GM18519 (cell line): ENCODE results near the gene GPBAR1.
A peak's percentile ranks its signal among the peaks of the same experiment; 100 is the strongest.

Experiments
- ATAC-seq: cut with Tn5 transposase; IDR thresholded peaks from one replicate; pipeline ENCODE4 v1.9.1; 2021; ENCODE audit warnings: mild to moderate bottlenecking, moderate library complexity; ENCODE audit not compliant: unreplicated experiment, low FRiP score

GPBAR1 gene

DNA sequence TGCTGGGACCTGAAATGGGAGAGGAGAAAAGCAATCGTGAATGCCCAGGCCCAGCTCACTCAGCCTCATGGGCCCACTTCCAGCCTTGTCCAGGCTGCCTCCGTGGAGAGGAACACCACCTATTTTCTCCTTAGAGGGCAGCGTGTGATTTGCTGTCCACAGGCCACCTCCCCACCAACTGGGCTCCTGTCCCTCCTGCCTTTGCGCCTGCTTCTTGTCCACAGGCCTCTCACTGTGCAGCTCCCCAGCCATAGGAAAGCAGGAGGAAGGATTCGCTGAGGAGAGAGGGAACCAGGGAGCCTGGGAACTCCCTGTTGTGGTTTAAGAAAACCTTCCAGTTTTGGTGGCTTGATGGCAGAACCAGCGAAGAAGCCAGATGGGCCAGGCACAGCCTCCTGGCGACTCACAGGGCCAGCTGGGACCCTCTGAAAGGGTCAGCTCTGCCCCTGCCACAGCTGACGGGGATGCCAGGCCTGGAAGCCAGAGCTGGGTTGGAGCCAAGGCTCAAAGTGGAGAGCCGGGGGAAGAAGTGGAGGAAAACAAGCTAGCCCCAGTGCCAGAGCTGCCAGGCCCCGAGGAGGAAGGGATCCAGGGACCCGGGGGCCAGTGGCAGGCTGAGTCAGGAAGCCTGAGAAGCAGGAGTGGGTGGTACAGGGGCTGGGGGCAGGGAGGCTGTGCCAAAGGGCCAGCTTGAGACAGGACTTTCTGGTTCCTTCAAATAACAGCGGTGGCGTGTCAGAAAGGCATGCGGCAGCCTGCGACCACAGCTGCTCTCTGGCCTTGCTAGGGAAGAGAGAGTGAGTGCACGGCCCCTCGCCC is 21.6 kb downstream of the GPBAR1 start:
- ATAC-seq: no peak

DNA sequence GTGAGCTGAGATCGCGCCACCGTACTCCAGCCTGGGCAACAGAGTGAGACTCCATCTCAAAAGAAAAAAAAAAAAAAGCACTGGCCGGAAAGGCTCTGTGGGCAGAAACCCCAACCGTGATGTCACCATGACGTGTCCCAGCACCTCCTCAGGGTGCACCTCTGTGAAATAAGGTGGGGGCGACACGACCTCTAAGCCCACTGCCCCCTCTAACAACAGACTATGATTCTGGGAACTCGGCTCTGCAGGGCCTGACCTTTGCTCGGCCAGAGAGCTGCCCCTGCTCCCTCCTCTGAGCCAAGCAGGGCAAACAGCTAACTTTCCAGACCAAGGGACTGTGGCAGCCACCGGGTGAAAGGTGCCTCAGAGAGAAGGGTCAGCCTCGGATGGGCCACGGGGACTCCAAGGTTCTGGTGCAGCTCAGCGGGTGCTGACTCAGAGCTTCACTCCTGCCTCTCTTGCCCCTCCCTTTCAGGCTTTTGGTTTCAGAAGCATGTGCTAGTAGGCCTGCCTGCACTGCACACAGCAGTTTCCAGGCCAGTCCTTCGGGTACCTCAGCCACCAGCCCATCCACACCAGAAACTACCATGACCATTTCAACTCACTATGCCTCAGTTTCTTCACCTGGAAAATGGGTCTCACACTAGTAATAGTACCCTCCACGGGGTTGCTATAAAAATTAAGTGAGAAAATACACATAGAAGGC is 23.4 kb downstream of the GPBAR1 start:
- peak; percentile 37 for ATAC-seq

DNA sequence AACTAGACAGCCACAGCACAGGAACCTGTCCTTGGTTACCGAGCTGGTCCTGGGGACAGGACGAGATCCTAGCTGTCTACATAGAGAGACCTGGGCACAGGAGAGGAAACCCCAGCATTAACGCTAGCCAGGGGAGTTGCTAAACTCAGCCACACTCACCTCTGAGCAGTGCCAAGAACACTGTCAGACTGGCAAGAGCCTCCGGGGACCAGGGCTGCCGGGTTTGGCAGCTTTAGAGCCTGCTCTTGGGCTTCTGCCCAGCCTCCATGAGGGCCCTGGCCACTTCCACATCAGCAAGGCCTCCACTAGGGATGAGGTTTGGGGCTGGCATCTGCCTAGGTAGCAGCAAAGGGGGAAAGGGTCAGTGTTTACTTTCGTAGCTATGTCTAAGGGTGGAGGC is 24.8 kb downstream of the GPBAR1 start:
- ATAC-seq: no peak

DNA sequence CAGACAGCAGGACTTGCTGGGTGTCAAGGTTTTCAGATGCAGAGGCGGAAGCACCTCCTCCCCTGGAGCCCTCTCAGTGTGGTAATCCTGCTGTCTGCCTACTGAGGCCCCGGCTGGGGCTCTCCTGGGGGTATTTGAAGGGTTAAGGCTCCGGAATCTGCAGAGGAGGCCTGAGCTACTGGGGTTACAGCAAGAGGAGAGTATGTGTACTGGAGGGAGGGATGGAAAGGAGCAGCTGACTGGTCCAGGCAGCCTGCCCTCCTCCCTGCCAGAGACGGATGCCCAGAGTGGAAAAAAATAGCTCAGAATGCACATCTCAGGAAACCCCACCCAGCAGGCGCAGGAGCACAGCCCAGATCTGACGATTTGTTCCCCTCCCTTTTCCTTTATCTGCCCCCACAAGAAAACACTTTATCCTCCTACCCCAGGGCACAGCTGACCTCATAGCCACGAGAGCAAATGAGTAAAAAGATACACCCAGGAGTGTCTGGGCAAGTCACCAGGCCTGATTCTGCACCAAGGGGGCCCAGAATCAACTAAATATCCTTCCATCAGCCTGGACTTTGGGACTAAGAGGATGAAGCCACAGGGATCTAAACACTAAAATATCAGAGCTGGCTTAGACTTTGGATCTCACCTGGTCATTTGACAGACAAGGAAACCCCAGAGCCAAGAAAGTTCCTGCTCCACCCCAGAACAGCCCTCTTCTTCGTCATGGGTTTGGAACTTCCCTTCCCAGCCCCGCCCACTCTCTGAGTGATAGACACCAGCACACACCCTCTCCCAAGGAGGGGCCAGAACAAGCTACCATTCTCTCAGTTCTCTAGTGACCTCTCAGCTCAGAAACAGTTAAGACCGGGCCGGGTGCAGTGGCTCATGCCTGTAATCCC is 26.0 kb downstream of the GPBAR1 start:
- ATAC-seq: peak; percentile 48

DNA sequence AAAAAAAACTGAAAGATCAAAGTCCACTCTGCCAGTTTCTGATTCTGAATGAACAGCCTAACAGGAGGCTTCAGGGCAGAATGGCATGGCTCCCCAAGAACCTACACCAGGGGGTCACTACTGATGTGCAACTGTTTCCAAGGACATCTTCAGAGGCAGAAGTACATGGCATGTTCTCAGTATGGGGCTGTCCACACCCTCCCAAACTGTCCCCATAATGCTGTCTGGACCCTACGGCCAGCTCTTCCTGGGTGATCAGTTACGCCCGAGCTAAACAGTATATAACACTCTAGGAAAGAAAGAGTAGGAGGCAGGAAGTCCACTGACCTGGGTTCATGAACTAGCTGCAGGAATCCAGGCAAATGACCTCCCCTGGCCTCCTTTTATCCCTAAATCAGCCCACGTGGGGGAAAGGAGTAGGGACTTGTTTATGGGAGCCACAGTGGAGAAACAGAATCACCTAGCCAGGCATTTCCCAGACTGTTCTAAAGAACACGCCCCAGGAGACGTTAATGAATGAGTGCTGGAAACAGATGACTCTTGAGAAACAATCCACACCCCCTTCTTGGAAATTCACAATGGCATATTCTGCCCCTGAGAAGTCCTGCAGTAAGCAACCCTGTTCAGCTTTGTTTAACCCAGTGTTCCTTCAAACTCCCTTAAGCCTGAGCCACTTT is 29.0 kb downstream of the GPBAR1 start:
- no peak for ATAC-seq

DNA sequence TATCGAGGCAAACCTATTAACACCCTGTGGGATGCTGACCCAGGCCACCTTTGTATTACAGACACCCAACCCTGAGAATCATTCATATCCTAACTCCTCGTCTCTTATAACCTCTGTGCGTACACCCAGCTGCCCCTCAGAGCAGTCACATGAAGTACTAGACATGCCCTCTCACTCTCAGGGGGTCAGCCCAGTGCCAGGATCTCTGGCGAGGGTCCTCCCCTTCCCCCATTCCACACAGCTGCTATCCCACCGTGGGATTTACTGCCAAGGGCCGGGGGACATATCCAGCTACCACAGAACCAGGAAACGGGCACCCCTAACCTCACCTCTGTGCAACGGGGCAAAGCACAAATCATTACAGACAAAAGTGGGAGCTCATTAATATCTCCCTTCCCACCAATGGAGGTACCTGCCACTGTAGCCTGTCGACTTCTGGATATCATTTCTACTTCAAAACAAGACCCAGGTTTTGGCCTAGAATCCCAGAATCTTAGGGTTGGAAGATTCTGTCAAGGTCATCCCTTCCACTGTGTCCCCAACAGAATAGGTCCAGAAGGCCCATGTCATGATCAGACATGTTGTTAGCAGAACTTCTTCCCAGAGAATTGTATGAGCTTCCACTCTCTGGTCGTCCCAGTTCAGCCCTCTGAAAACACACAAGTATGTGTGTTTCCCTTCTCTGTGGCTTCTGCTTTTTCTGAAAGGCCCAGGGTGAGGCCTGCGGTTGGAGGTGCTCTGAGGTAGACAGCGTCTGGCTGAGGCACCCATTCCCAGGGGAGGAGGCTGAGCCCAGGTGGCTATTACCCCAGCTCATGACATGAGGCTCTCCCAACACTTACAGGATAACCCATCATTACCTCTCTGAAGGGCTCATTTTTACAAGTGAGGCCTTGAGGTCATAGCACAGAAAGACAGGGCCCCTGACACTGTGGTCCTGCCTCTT is 29.8 kb downstream of the GPBAR1 start:
- ATAC-seq: peak; percentile 42

DNA sequence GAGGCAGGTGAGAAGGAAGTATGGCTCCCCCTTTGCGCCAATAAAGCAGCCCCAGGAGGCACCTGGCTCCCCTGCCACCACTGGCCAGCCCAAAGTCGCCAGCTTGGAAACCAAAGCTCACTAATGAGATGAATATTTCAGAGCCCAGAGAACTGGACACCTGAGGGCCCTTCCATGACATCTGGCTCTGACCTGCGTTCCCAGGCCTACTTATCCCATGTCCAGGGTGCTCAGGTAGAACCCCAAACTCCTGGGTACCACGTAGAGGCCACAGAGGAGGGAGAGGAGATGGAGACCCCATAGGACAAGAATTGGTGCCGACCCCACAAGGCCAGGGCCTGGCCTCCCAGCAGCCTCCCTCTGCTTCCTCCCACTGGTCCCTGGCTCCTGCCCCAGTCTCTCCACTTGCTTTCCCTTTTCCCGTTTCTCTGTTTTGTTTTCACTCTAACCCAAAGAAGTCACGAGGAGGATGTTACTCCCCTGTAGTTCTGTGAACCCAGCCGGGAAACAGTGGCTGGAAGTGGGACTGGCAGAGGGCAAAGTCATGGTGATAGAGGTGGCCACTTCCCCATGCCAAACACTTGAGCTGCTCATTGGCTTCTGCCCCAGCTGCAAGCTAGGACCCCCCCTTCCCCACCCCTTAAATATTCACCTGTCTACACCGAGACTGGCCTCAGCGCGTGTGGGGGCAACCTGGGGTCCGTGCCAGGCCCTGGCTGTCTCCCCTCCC is 30.7 kb downstream of the GPBAR1 start:
- ATAC-seq: no peak

DNA sequence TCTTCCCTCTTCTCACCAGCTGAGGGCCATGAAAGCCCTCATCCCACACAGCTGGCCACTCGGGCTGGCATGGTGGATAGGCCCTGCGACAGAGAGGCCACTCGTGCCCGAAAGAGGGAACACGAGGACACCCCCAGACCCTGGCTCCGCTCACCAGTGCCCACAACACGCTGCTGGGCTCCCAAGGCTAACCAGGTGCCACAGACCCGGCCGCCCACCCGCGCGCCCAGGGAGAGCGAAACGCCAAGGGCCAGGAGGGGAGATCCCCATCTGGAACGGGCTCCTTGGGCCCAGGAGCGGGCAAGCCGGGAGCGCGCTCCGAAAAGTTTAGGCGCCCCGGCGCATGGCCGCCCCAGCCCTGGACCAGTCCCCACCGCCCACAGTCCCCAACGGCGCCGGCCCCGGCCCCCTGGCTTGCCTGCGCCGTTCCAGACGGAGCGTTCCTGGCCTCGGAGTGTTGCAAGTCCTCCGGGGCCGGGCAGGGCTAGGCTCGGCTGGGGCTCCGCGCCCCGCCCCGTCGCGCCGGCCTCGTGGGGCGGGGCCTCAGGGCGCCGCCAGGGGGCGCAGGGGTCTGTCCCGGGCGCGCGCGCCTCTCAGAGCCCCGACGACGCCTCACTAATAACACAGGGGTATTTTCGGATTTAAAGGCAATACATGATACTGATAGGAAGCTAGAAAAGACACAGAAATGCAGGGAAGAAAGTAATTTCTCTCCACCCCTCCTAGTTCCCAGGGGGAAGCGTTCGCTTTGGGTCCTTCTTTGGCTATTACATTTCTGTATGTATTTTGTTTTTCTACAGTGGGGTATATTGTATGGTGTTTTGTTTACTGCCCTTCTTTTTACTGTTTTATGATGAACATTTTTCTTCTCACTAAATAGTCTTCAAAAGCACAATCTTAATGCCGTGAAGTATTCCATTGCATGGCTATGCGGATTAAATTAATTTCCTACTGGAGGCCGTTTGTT is 31.5 kb downstream of the GPBAR1 start, which contains the start of gene TMBIM1:
TMBIM1 (minus strand) TSS at position 456 of the 967 bp plus-strand sequence. CDS start 10,362 bp downstream, outside the sequence.
- ATAC-seq: peak; percentile 51

DNA sequence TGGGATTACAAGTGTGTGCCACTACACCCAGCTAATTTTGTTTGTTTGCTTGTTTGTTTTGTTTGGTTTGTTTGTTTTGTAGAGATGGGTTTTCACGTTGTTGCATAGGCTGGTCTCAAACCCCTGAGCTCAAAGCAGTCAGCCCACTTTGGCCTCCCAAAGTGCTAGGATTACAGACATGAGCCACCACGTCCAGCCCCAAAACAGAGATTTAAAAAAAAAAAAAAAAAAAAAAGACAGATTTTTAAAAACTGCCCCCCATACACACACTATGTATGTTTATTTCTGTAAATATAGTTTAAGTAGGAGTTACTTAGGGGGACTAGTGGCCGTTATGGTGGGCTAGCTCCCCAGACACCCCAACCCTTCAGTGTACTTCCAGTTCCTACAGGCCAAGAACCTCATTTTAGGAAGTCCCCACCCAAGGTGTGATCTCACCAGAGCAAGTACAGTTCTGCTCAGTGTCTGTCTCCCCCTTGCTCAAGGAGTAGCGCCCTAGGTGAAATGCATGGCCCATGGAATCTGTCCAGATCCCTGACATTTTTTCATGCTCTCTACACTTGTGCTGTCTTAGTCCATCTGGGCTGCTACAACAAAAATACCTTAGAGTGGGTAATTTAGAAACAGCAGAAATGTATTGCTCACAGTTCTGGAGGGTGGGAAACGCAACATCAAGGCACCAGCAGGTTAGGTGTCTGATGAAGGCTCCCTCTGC is 33.1 kb downstream of the GPBAR1 start:
- no peak for ATAC-seq

DNA sequence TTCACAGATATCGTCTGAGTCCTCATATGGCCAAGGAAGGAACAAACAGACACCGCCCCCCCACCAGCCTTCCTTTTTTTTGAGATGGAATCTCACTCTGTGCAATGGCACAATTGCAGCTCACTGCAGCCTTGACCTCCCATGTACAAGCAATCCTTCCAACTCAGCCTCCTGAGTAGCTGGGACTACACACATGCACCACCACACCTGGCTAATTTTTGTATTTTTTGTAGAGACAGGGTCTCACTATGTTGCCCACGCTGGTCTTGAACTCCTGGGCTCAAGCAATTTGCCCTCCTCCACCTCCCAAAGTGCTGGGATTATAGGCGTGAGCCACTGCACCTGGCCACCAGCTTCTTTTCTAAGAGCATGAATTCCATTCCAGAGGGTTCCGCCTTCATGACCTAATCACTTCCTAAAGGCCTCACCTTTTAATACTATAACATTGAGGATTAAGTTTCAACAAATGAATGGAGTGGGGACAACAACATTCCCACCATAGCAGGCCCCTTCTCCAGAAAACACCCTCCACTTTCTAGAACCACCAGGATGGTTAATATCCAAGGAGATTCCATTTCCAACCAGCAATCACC is 33.7 kb downstream of the GPBAR1 start:
- ATAC-seq: no peak

DNA sequence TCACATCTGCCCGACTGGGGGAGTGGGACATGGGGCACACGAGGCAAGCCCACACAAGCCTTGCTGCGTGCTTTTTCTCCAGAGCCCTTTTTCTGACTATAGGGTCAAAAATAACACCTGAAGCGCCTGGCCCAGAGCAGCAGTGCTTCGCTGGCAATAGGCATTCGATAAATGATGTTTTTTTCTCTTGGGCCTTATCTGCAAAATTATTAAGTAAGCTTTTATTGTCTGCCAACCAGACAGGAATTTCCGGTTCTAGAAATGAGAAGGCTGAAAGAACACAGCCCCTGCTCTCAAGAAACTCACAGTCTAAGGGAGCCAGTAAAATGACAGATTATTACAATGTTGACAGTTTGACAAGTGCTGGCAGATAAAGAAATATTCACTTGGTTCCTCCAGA is 34.2 kb downstream of the GPBAR1 start:
- ATAC-seq: no peak

DNA sequence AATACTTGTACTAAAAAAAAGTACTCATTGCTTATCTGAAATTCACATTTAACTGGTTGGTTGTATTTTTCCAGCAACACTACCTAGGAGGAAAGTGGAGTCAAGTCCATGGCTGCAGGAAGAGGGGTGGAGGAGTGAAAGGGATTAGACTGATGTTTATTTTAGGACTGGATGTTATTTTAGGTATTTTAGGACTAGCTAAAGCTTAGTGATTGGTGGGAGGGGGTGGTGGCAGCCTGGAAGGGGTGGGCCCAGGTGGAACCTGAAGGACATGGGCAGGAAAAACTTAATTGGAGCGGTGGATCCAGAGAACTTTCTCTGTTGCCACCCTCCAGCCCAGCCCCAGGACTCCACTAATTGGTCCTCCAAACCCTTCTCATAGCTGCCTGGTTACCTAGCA is 35.4 kb downstream of the GPBAR1 start:
- no peak for ATAC-seq

DNA sequence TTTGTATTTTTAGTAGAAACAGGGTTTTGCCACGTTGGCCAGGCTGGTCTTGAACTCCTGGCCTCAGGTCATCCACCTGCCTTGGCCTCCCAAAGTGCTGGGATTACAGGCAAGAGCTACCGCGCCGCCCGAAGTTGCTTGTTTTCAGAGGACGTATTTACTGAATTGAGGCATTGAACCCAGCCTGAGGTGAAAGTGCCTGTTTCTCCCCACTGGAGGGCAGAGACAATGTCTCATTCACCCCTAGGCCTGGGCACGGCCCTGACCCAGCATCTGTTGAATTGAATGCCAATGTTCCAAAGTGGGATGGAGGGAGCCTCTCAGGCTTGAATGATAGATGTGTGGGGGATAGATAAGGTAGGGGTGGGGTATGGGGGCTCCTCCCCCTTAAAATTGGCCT is 36.0 kb downstream of the GPBAR1 start:
- ATAC-seq: no peak

DNA sequence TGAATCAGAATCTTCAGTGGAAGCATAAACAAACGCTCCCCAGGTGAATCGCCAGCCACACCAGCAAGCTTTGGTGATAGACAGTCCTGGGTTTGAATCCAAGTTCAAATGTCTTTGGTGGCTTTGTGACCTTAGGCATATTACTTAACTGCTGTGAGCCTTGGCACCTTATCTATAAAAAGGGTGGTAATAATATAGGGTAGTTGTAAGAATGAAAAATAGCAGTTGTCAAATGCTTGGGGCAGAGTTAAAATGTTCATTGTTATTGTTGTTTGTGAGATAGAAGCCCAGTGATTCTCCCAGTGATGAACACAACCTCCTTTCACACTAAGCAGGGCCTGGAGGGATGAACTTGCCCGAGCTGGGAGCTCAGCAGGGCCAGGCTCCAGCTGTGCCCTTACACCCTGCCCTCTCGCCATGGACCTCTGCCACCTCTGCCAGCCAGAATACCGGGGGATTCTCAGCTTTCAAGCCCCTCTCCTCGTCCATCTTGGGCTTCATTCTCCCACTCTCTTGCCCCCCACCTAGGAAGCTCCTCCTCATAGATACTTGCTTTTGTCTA is 37.6 kb downstream of the GPBAR1 start:
- no peak for ATAC-seq

DNA sequence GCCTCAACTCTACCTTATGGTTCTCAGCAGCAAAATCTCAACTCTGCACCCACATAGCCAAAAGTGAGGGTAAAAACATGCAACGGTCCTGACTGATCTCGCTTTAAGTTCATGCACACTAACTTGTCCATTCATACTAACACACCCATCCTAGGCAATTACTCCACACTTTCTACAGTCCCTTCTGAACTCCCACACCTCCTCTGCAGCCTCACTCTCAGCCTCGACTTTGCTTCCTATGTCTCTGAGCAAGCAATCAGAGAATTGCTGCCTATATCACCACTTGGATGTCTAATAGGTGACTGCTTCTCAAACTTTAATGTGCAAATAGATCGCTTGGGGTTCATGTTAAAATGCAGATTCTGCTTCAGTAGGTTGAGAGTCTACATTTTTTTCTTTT is 39.3 kb downstream of the GPBAR1 start:
- no peak for ATAC-seq

DNA sequence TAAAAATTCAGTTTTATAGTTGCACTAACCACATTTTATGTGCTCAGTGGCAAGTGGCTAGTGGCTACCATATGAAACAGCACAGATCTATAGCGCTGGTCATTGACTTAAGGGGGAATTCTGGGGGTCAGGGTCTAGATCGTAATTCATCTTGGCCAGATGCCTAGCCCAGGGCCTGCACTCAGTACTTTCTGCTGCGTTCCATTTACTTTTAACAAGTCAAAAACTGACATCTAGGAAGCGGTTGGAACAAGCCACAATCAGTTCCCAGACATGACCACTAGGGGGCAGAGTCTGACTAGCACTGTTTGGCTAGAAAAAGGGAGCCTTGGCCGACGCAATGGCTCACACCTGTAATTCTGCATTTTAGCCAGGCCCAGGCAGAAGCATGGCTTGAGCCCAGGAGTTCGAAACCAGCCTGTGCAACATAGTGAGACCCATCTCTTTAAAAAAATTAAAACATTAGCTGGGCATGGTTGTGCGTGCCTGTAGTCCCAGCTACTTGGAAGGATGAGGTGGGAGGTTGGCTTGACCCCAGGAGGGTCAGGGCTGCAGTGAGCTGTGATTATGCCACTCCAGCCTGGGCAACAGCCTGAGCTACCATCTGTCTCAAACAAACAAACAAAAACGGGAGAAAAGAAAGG is 40.5 kb downstream of the GPBAR1 start:
- no peak for ATAC-seq
